Neuronal stem cell (in vitro differentiated cells): ENCODE results near the gene YBX3.

Source experiments
- DNase-seq: peaks from one replicate; pipeline ENCODE4 v3.0.0-alpha.2; 2013; ENCODE audit warnings: low spot score
- H2AFZ ChIP-seq: one replicate; pipeline ENCODE4 v1.6.1; 2013; ENCODE audit warnings: mild to moderate bottlenecking, low read length, inconsistent platforms
- H2AK5ac ChIP-seq: 2 replicates; pipeline ENCODE4 v1.6.1; 2013; ENCODE audit warnings: low read depth, mild to moderate bottlenecking, inconsistent platforms, low read length, moderate library complexity, mixed read lengths
- H2BK120ac ChIP-seq: 2 replicates; pipeline ENCODE4 v1.6.1; 2013; ENCODE audit warnings: low read depth, mild to moderate bottlenecking, inconsistent platforms, low read length, moderate library complexity, mixed read lengths
- H2BK12ac ChIP-seq: one replicate; pipeline ENCODE4 v1.6.1; 2013; ENCODE audit warnings: low read length, inconsistent platforms
- H2BK15ac ChIP-seq: 2 replicates; pipeline ENCODE4 v1.6.1; 2013; ENCODE audit warnings: mild to moderate bottlenecking, low read length, inconsistent platforms, mixed read lengths
- H2BK5ac ChIP-seq: one replicate; pipeline ENCODE4 v1.6.1; 2013; ENCODE audit warnings: inconsistent platforms, mild to moderate bottlenecking, low read length, moderate library complexity
- H3K14ac ChIP-seq: one replicate; pipeline ENCODE4 v1.6.1; 2013; ENCODE audit warnings: low read length, inconsistent platforms
- H3K18ac ChIP-seq: 2 replicates; pipeline ENCODE4 v1.6.1; 2013; ENCODE audit warnings: low read length, inconsistent platforms
- H3K23ac ChIP-seq: 2 replicates; pipeline ENCODE4 v1.6.1; 2013; ENCODE audit warnings: low read depth, mild to moderate bottlenecking, mixed read lengths, low read length, inconsistent platforms; ENCODE audit not compliant: poor library complexity
- H3K27ac ChIP-seq: replicated peaks from 3 replicates; pipeline ENCODE4 v1.5.1; 2013; ENCODE audit warnings: low read length, inconsistent platforms
- H3K27me3 ChIP-seq, 3 experiments: 2 replicates each; pipeline ENCODE4 v1.6.1; 2013; ENCODE audit warnings: low read length in 3 of 3, mild to moderate bottlenecking in 2 of 3, inconsistent platforms in 1 of 3, low read depth in 1 of 3, mixed read lengths in 1 of 3, moderate library complexity in 1 of 3; ENCODE audit not compliant: control insufficient read depth in 3 of 3, insufficient read depth in 3 of 3
- H3K36me3 ChIP-seq, 2 donors: replicated peaks in 1 of 2; 2 replicates each; pipeline ENCODE4 v1.6.1; 2013; ENCODE audit warnings: low read length in 2 of 2; ENCODE audit not compliant: control insufficient read depth in 2 of 2, insufficient read depth in 2 of 2
- H3K4ac ChIP-seq: 2 replicates; pipeline ENCODE4 v1.6.1; 2013; ENCODE audit warnings: inconsistent platforms, mild to moderate bottlenecking, low read length, moderate library complexity
- H3K4me1 ChIP-seq, 2 donors: 1 replicate in 1 of 2; 2 replicates in 1 of 2; pipeline ENCODE4 v1.6.1; 2013; ENCODE audit warnings: low read length in 2 of 2, low read depth in 1 of 2; ENCODE audit not compliant: control insufficient read depth in 2 of 2, insufficient read depth in 1 of 2
- H3K4me2 ChIP-seq: one replicate; pipeline ENCODE4 v1.6.1; 2013; ENCODE audit warnings: mild to moderate bottlenecking, low read length, inconsistent platforms; ENCODE audit not compliant: insufficient read depth, poor library complexity, severe bottlenecking
- H3K4me3 ChIP-seq, 2 donors: 2 replicates each; pipeline ENCODE4 v1.5.1; 2013; ENCODE audit warnings: low read length in 2 of 2, mild to moderate bottlenecking in 2 of 2, inconsistent platforms in 1 of 2, moderate library complexity in 1 of 2
- H3K79me1 ChIP-seq: one replicate; pipeline ENCODE4 v1.6.1; 2013; ENCODE audit warnings: low read depth, mild to moderate bottlenecking, inconsistent platforms, low read length, moderate library complexity
- H3K9ac ChIP-seq: one replicate; pipeline ENCODE4 v1.6.1; 2013; ENCODE audit warnings: mild to moderate bottlenecking, low read depth, low read length, inconsistent platforms; ENCODE audit not compliant: poor library complexity
- H3K9me3 ChIP-seq, 2 donors: replicated peaks in 1 of 2; 2 replicates each; pipeline versions ENCODE3 to v1.6.1; 2013; ENCODE audit warnings: low read length in 2 of 2, mild to moderate bottlenecking in 2 of 2, inconsistent platforms in 1 of 2, low read depth in 1 of 2, mixed read lengths in 1 of 2, moderate library complexity in 1 of 2; ENCODE audit not compliant: control insufficient read depth in 2 of 2, insufficient read depth in 1 of 2
- H4K8ac ChIP-seq: one replicate; pipeline ENCODE4 v1.6.1; 2013; ENCODE audit warnings: low read depth, mild to moderate bottlenecking, inconsistent platforms, low read length, moderate library complexity
- H4K91ac ChIP-seq: one replicate; pipeline ENCODE4 v1.6.1; 2013; ENCODE audit warnings: low read length, low read depth, mild to moderate bottlenecking, inconsistent platforms; ENCODE audit not compliant: poor library complexity
- WGBS, 2 donors: extraction: QIAGEN DNeasy Blood & Tissue Kit; methylation state at CpG; one replicate each; pipeline ENCODE4 v1.1.7; 2013; ENCODE audit warnings: missing lambda C conversion rate in 2 of 2, mixed read lengths in 1 of 2; ENCODE audit not compliant: insufficient read length in 2 of 2, insufficient replicate concordance in 1 of 2; ENCODE audit errors: extremely low coverage in 2 of 2; 5-methylcytosine and 5-hydroxymethylcytosine counted together

Gene YBX3

GRCh38 chr12:10753059-10753458 lies 29.9 kb upstream of the YBX3 start:
- H2BK15ac ChIP-seq = no peak overlapping the region
- H3K18ac ChIP-seq = no peak overlapping the region
- no peak overlapping the region for H2BK120ac ChIP-seq
- H3K36me3 ChIP-seq = no peaks in the 10 kb centered on the region
- no peak overlapping the region for H3K4ac ChIP-seq
- H3K9ac ChIP-seq = no peak overlapping the region
- DNase-seq = no peak
- no peak overlapping the region for H3K27ac ChIP-seq
- no CpG with 5 or more reads among the region's 4 CpGs for WGBS, 2 donors
- H4K91ac ChIP-seq = no peak overlapping the region
- no peak overlapping the region for H3K4me2 ChIP-seq
- no peaks in the 10 kb centered on the region for H3K79me1 ChIP-seq
- H4K8ac ChIP-seq = no peak overlapping the region
- peaks cover 3 to 4% of the 10 kb centered on the region in 2 donors for H3K9me3 ChIP-seq
- H3K4me3 ChIP-seq = no peak overlapping the region
- H3K4me1 ChIP-seq = peaks cover 0 to 2% of the 10 kb centered on the region in 2 donors
- H2BK12ac ChIP-seq = no peak overlapping the region
- no peak overlapping the region for H2AK5ac ChIP-seq
- no peak overlapping the region for H3K23ac ChIP-seq
- no peak overlapping the region for H2BK5ac ChIP-seq
- H3K14ac ChIP-seq = no peak overlapping the region
- peaks cover 0 to 18% (median 0%) of the 10 kb centered on the region in 3 experiments for H3K27me3 ChIP-seq
- H2AFZ ChIP-seq = no peak overlapping the region

DNA sequence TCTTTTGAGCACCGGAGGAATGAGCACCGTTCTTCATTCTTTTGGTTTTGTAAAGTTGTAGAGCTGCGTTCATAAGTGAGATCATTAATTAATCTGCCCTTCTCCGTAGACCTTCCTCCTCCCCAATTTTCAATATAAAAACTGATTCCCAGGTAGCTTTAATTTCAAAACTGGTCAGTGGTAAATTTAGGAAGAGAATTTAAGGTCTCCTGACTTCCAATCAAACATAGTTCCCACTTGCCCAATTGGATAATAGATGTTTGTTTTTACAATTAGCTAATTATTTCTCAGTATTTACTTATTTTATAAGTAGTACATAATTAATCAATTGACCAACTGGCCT lies 27.2 kb upstream of the YBX3 start:
- Histone ChIP-seq H3K4me2 (no peak overlapping the region), H3K4me3 (no peak overlapping the region), H2BK120ac (no peak overlapping the region), H3K27ac (no peak overlapping the region), H3K36me3 (no peaks in the 10 kb centered on the region), H3K4me1 (peaks cover 0 to 2% of the 10 kb centered on the region in 2 donors), H3K9me3 (no peaks in the 10 kb centered on the region), H4K91ac (no peak overlapping the region), H3K18ac (no peak overlapping the region), H2BK15ac (no peak overlapping the region), H2BK5ac (no peak overlapping the region), H2AFZ (peak overlapping the region; percentile 41), H3K14ac (no peak overlapping the region), H3K9ac (no peak overlapping the region), H3K23ac (no peak overlapping the region), H3K4ac (no peak overlapping the region), H4K8ac (no peak overlapping the region), H3K27me3 (peaks cover 0 to 21% (median 0%) of the 10 kb centered on the region in 3 experiments), H3K79me1 (no peaks in the 10 kb centered on the region), H2AK5ac (no peak overlapping the region), H2BK12ac (no peak overlapping the region)
- no CpG with 5 or more reads among the region's 4 CpGs for WGBS, 2 donors
- no peak for DNase-seq

DNA sequence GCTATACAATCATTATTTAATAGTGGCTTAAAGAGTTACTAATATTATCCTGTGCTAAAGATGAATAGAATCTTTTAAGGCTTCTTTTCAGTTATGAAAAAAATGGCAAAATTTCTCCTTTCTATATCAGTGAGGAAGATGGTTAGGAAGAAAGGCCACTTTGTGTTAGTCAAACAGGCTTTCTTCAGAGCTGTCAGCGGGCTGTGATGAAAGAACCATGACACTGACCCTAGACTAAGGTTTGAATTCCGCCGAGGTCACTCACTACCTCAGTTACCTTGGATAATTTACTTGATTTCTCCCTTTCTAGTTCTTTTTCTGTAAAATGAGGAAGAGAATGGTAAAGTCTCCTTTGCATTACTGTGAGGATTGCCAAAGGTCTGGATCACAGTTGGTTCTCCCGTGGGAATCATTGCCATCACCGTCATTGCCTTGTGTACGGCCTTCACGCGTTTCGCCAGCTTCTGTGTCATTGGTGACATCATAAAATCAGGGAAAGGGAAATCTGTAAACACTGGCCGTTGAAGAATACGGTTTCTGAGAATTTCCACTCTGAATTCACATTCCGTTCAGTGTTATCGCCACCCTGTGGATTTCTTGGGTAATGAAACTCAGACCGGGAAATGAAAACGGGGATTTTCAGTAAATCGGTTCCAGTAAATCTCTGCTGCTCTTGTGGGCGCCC lies 26.7 kb upstream of the YBX3 start:
- H3K23ac ChIP-seq = no peak overlapping the region
- no CpG with 5 or more reads among the region's 17 CpGs for WGBS, 2 donors
- no peak overlapping the region for H4K91ac ChIP-seq
- no peaks in the 10 kb centered on the region for H3K36me3 ChIP-seq
- H3K27me3 ChIP-seq = peaks cover 0 to 21% (median 0%) of the 10 kb centered on the region in 3 experiments
- peak; percentile 77 for DNase-seq
- no peak overlapping the region for H2BK5ac ChIP-seq
- H2AK5ac ChIP-seq = no peak overlapping the region
- no peak overlapping the region for H2BK120ac ChIP-seq
- H3K9me3 ChIP-seq = no peaks in the 10 kb centered on the region
- no peak overlapping the region for H3K9ac ChIP-seq
- no peak overlapping the region for H3K27ac ChIP-seq
- no peak overlapping the region for H3K4ac ChIP-seq
- H2BK12ac ChIP-seq = no peak overlapping the region
- peak overlapping the region; percentile 87 for H2AFZ ChIP-seq
- peaks cover 0 to 2% of the 10 kb centered on the region in 2 donors for H3K4me1 ChIP-seq
- no peak overlapping the region for H3K4me2 ChIP-seq
- H2BK15ac ChIP-seq = no peak overlapping the region
- no peak overlapping the region for H3K14ac ChIP-seq
- H3K79me1 ChIP-seq = no peaks in the 10 kb centered on the region
- H3K18ac ChIP-seq = no peak overlapping the region
- peak overlapping the region in 1 of 2 donors; percentile 36 for H3K4me3 ChIP-seq
- no peak overlapping the region for H4K8ac ChIP-seq

- Histone ChIP-seq H3K27ac (no peak overlapping the region), H3K9ac (no peak overlapping the region), H3K14ac (no peak overlapping the region), H3K23ac (no peak overlapping the region), H2AFZ (no peak overlapping the region), H3K9me3 (no peaks in the 10 kb centered on the region), H3K18ac (no peak overlapping the region), H4K8ac (no peak overlapping the region), H3K4me1 (peaks cover 0 to 2% of the 10 kb centered on the region in 2 donors), H2BK15ac (no peak overlapping the region), H3K4me3 (no peak overlapping the region), H3K36me3 (no peaks in the 10 kb centered on the region), H3K4me2 (no peak overlapping the region), H4K91ac (no peak overlapping the region), H2BK5ac (no peak overlapping the region), H3K4ac (no peak overlapping the region), H2BK120ac (no peak overlapping the region), H3K27me3 (peaks cover 0 to 21% (median 0%) of the 10 kb centered on the region in 3 experiments), H3K79me1 (no peaks in the 10 kb centered on the region), H2AK5ac (no peak overlapping the region), H2BK12ac (no peak overlapping the region)
- DNase-seq = no peak
- WGBS, 2 donors = no CpG with 5 or more reads among the region's 11 CpGs
Observed at GRCh38 chr12:10747730-10748129, 24.6 kb upstream of the YBX3 start.
